ENCODE results near the gene RASSF3. TPM values are rescaled to one million over a fixed set of nuclear protein-coding genes. Genes with fewer than 3 reads are reported as not detected.
A peak's percentile ranks its signal among the peaks of the same experiment; 100 is the strongest.
"Not testable (repeated sequence)": the region's sequence is repeated elsewhere in the genome, so short reads cannot be mapped to it uniquely, and the experiment has no call there.

RASSF3 gene
- total and polyA plus RNA-seq, 12 donors: 21.7 to 75.8 (median 39.5) TPM

DNA sequence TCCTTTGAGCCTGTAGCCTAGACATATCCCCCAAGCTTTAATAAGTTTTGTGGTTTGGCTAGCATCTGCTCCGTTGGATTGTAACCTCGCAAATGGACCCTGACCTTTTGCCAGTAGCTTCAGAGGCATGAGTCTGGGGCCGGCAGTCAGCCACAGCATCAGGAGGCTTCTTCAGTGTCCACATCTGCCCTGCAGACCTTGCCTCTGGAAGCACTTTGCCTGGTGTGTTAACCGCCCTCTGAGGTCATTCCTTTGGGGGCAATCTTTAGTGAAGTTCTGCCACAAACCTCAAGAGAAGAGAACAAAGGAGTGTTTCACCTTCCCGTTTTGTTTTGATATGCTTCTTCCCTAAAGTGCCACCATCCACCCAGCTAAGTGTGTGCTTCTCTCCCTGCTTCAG, 77.5 kb downstream of the RASSF3 start:
- H3K9me3 ChIP-seq (replicated peaks in 1 of 3): no peaks in the 10 kb centered on the region
- DNase-seq: peak in 2 of 7 donors; percentile 31 to 58
- TF ChIP-seq POLR2A (IDR thresholded peaks at IDR 0.05) (no peak), CTCF (IDR thresholded peaks at IDR 0.05) (no peak)
- no peak overlapping the region for H3K4me3 ChIP-seq
- H3K36me3 ChIP-seq (replicated peaks in 1 of 2): peaks cover 0 to 8% of the 10 kb centered on the region in 2 donors
- WGBS, 4 donors: 23 to 34% (median 32%) methylated on average over 5 of the region's 5 CpGs
- intact Hi-C loops (cut with DNase I): no loop called here
- no peaks in the 10 kb centered on the region for H3K27me3 ChIP-seq
- H3K4me1 ChIP-seq (replicated peaks in 1 of 2): peaks cover 23 to 32% of the 10 kb centered on the region in 2 donors
- H3K27ac ChIP-seq: peak overlapping the region in 3 of 5 donors; percentile 3 to 60 (median 50)

GRCh38 chr12:64688219-64688618, 77.9 kb downstream of the RASSF3 start:
- Histone ChIP-seq H3K4me3 (no peak overlapping the region), H3K9me3 (replicated peaks in 1 of 3) (no peaks in the 10 kb centered on the region), H3K27ac (peak overlapping the region in 3 of 5 donors; percentile 3 to 60 (median 50)), H3K4me1 (replicated peaks in 1 of 2) (peaks cover 19 to 28% of the 10 kb centered on the region in 2 donors), H3K36me3 (replicated peaks in 1 of 2) (peaks cover 0 to 8% of the 10 kb centered on the region in 2 donors), H3K27me3 (no peaks in the 10 kb centered on the region)
- intact Hi-C loops (cut with DNase I): no loop called here
- DNase-seq: no peak
- 58 to 88% (median 64%) methylated on average over 6 of the region's 6 CpGs for WGBS, 4 donors
- TF ChIP-seq POLR2A (IDR thresholded peaks at IDR 0.05) (no peak), CTCF (IDR thresholded peaks at IDR 0.05) (no peak)

DNA sequence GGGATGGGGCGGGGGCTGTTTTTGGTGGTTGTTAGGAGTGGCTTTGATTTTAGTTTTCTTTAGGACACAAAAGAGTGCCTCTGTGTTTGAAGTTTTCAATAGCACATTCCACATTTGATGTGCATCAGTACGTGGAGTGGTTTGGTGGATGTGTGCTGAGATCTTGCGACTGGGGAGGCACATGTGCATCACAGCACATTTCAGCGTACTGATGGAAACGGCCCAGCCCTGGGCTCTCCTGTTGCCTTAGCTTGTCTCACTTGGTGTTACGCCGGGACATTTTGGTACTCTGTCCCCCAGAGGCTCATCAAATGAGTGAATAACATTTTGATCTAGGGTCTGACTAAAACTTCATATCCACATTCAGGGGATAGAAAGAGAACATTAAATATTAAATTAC, 78.4 kb downstream of the RASSF3 start:
- H3K4me1 ChIP-seq (replicated peaks in 1 of 2): peaks cover 14 to 23% of the 10 kb centered on the region in 2 donors
- H3K36me3 ChIP-seq (replicated peaks in 1 of 2): peaks cover 0 to 12% of the 10 kb centered on the region in 2 donors
- DNase-seq: no peak
- H3K27ac ChIP-seq: no peak overlapping the region
- H3K27me3 ChIP-seq: no peaks in the 10 kb centered on the region
- intact Hi-C loops (cut with DNase I): no loop called here
- no peak for TF ChIP-seq CTCF (IDR thresholded peaks at IDR 0.05)
- TF ChIP-seq POLR2A (IDR thresholded peaks at IDR 0.05): no peak
- 78 to 92% (median 85%) methylated on average over 7 of the region's 7 CpGs for WGBS, 4 donors
- H3K4me3 ChIP-seq: no peak overlapping the region
- H3K9me3 ChIP-seq (replicated peaks in 1 of 3): no peaks in the 10 kb centered on the region

GRCh38 chr12:64690236-64690635, 79.9 kb downstream of the RASSF3 start:
- H3K27ac ChIP-seq; DNase-seq; H3K27me3 ChIP-seq; H3K4me3 ChIP-seq; H3K9me3 ChIP-seq (replicated peaks in 1 of 3): not testable (repeated sequence)
- peaks cover 0 to 24% of the 10 kb centered on the region in 2 donors for H3K36me3 ChIP-seq (replicated peaks in 1 of 2)
- peaks cover 9 to 13% of the 10 kb centered on the region in 2 donors for H3K4me1 ChIP-seq (replicated peaks in 1 of 2)
- WGBS, 4 donors: 87 to 94% (median 89%) methylated on average over 6 of the region's 6 CpGs
- intact Hi-C loops (cut with DNase I): loop anchor here in 1 of 2 donors (10.0 kb wide), 1 partner anchor 85 kb away; no protein-coding TSS in a partner anchor

- H3K9me3 ChIP-seq (replicated peaks in 1 of 3): no peaks in the 10 kb centered on the region
- intact Hi-C loops (cut with DNase I): loop anchor here in 1 of 2 donors (10.0 kb wide), 1 partner anchor 87 kb away; no protein-coding TSS in a partner anchor
- peaks cover 0 to 29% of the 10 kb centered on the region in 2 donors for H3K36me3 ChIP-seq (replicated peaks in 1 of 2)
- no peak for TF ChIP-seq POLR2A (IDR thresholded peaks at IDR 0.05)
- TF ChIP-seq CTCF (IDR thresholded peaks at IDR 0.05): no peak
- peaks cover 9 to 16% of the 10 kb centered on the region in 2 donors for H3K4me1 ChIP-seq (replicated peaks in 1 of 2)
- no peak overlapping the region for H3K4me3 ChIP-seq
- no peaks in the 10 kb centered on the region for H3K27me3 ChIP-seq
- 93 to 97% (median 95%) methylated on average over 6 of the region's 6 CpGs for WGBS, 4 donors
- no peak for DNase-seq
- no peak overlapping the region for H3K27ac ChIP-seq
Measured at GRCh38 chr12:64691227-64691794, 81.0 kb downstream of the RASSF3 start.

All from adrenal gland (tissue), 12 donors.